ENCODE results near the gene CCP110.

Gene CCP110

DNA sequence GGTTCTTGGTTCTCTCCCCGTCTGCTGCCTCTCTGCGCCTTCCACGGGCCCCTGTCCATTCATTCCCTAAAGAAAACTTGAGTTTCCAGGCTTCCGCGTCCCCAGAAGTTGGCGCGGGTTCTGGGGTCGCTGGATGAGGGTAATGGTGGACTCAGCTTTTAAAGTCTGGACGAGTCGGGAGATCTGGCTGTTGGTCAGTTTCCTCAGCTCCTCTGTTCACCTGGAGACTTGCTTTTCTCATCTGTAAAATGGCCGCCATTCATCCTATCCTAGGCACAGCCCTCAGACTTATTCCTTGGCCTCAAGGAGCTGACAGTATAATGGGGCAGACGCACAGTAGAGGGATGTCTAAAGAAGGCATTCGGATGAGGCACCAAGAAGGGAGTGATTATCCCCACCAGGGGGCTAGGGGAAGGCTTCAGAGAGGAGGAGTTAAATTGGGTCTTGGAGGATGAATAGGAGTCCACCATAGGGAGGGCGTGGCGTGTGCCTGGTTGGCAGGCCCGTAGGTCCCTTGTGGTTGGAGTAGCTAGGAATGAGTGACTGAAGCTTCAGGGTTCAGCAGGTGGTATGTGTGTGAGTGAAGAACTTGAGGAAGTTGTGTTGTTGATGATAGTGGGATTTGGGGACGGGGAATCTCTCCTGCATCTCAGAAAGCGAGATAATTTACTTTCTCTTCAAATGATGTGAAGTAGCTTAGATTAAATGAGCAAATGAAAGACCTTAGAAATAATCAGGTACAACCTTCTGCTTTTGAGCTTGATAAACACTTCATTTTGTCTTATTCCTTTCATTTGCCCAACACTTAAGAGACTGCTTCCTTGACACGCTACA is 32.4 kb downstream of the CCP110 start:
- peak overlapping the region; percentile 75 for H3K9ac ChIP-seq (ENCODE audit: low read depth, low read length, poor library complexity, severe bottlenecking)
- H2AFZ ChIP-seq (ENCODE audit: low read length): peak overlapping the region; percentile 92
- H3K36me3 ChIP-seq (ENCODE audit: insufficient read depth, low read length): peaks cover 10% of the 10 kb centered on the region; the same call in 1 of the 2 replicates
- TF ChIP-seq EZH2phosphoT487 (IDR thresholded peaks at IDR 0.05; ENCODE audit: borderline replicate concordance): no peak
- TF ChIP-seq, protein P1, sequence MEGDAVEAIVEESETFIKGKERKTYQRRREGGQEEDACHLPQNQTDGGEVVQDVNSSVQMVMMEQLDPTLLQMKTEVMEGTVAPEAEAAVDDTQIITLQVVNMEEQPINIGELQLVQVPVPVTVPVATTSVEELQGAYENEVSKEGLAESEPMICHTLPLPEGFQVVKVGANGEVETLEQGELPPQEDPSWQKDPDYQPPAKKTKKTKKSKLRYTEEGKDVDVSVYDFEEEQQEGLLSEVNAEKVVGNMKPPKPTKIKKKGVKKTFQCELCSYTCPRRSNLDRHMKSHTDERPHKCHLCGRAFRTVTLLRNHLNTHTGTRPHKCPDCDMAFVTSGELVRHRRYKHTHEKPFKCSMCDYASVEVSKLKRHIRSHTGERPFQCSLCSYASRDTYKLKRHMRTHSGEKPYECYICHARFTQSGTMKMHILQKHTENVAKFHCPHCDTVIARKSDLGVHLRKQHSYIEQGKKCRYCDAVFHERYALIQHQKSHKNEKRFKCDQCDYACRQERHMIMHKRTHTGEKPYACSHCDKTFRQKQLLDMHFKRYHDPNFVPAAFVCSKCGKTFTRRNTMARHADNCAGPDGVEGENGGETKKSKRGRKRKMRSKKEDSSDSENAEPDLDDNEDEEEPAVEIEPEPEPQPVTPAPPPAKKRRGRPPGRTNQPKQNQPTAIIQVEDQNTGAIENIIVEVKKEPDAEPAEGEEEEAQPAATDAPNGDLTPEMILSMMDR (conservative IDR thresholded peaks at IDR 0.05; ENCODE audit: low read length): peak; percentile 25; the same call in 1 of the 2 replicates
- no peaks in the 10 kb centered on the region for H4K20me1 ChIP-seq (ENCODE audit: insufficient read depth, low read length, poor library complexity, severe bottlenecking)
- H3K4me2 ChIP-seq (ENCODE audit: low read depth, low read length, poor library complexity, severe bottlenecking): peak overlapping the region; percentile 94
- no peaks in the 10 kb centered on the region for H3K27me3 ChIP-seq (ENCODE audit: insufficient read depth, low read length, poor library complexity, severe bottlenecking)
- H3K9me3 ChIP-seq (ENCODE audit: insufficient read depth, low read depth, low read length): no peaks in the 10 kb centered on the region
- H3K9me2 ChIP-seq (replicated peaks; ENCODE audit: low read depth, low read length): no peaks in the 10 kb centered on the region
- no peaks in the 10 kb centered on the region for H3F3A ChIP-seq (ENCODE audit: low read depth)
- H3K79me2 ChIP-seq (ENCODE audit: insufficient read depth, low read length): no peaks in the 10 kb centered on the region
- peaks cover 8% of the 10 kb centered on the region for H3K4me1 ChIP-seq (ENCODE audit: insufficient read depth, low read length, poor library complexity, severe bottlenecking)
- H3K4me3 ChIP-seq (ENCODE audit: low read length, poor library complexity, severe bottlenecking): peak overlapping the region; percentile 91

DNA sequence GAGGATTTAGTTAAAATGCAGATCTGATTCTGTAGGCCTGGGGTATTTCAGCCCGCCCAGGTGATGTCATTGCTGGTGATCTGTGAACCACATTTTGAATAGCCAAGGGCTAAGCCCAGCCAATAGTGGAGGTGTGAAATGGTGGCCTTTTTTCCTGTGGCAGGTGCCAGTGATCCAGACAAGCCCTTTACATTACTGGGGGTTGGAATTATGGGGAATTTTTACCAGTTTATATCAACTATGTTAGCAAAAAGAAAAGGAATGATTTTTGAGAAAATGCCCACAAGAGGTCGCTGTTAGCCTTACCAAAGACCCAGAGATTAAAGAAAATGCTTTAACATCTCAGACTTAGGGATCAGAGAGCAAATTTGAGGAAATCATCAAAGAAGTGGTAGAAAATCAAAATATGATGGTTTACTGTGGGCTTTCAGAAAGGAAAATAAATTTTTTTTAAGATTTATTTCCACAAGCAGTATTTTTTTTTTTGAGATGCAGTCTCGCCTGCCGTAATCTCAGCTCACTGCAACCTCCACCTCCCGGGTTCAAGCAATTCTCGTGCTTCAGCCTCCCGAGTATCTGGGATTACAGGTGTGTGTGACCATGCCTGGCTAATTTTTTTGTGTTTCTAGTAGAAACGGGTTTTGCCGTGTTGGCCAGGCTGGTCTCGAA is 35.6 kb downstream of the CCP110 start:
- Histone ChIP-seq H3K36me3 (ENCODE audit: insufficient read depth, low read length) (no peaks in the 10 kb centered on the region), H3K9me3 (ENCODE audit: insufficient read depth, low read depth, low read length) (no peaks in the 10 kb centered on the region), H3K4me3 (ENCODE audit: low read length, poor library complexity, severe bottlenecking) (no peak overlapping the region), H3K79me2 (ENCODE audit: insufficient read depth, low read length) (no peaks in the 10 kb centered on the region), H3K9ac (ENCODE audit: low read depth, low read length, poor library complexity, severe bottlenecking) (no peak overlapping the region), H3K4me1 (ENCODE audit: insufficient read depth, low read length, poor library complexity, severe bottlenecking) (peaks cover 8% of the 10 kb centered on the region), H3F3A (ENCODE audit: low read depth) (no peaks in the 10 kb centered on the region), H3K9me2 (replicated peaks; ENCODE audit: low read depth, low read length) (no peaks in the 10 kb centered on the region), H4K20me1 (ENCODE audit: insufficient read depth, low read length, poor library complexity, severe bottlenecking) (no peaks in the 10 kb centered on the region), H3K4me2 (ENCODE audit: low read depth, low read length, poor library complexity, severe bottlenecking) (no peak overlapping the region), H2AFZ (ENCODE audit: low read length) (no peak overlapping the region), H3K27me3 (ENCODE audit: insufficient read depth, low read length, poor library complexity, severe bottlenecking) (no peaks in the 10 kb centered on the region)
- TF ChIP-seq, protein P1 (conservative IDR thresholded peaks at IDR 0.05; ENCODE audit: low read length): peak; percentile 80
- no peak for TF ChIP-seq EZH2phosphoT487 (IDR thresholded peaks at IDR 0.05; ENCODE audit: borderline replicate concordance)

DNA sequence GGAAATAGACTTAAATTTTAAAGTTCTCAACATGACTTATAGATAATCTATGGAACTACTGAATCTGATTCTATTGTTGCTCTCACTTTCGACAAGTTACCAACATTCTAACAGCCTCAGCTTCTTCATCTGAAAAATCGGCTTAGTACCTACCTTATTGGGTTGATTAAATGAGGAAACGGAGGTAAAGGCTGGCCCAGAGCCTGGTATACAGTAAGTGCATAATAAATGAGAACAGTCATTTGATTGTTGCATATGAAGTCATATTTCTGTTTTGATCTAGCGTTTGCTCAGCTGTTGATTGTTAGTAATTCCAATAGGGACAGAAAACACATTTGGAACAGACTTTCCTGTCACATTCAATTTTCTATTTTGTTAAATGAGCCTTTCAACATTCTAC is 36.3 kb downstream of the CCP110 start:
- H3K36me3 ChIP-seq (ENCODE audit: insufficient read depth, low read length): no peaks in the 10 kb centered on the region

More for the DNA sequence above, 36.3 kb downstream of the CCP110 start:
- Histone ChIP-seq H3K4me1 (ENCODE audit: insufficient read depth, low read length, poor library complexity, severe bottlenecking) (peaks cover 5% of the 10 kb centered on the region), H3K9me3 (ENCODE audit: insufficient read depth, low read depth, low read length) (no peaks in the 10 kb centered on the region), H4K20me1 (ENCODE audit: insufficient read depth, low read length, poor library complexity, severe bottlenecking) (no peaks in the 10 kb centered on the region), H3F3A (ENCODE audit: low read depth) (no peaks in the 10 kb centered on the region), H2AFZ (ENCODE audit: low read length) (no peak overlapping the region), H3K27me3 (ENCODE audit: insufficient read depth, low read length, poor library complexity, severe bottlenecking) (no peaks in the 10 kb centered on the region), H3K4me3 (ENCODE audit: low read length, poor library complexity, severe bottlenecking) (no peak overlapping the region), H3K79me2 (ENCODE audit: insufficient read depth, low read length) (no peaks in the 10 kb centered on the region), H3K9ac (ENCODE audit: low read depth, low read length, poor library complexity, severe bottlenecking) (no peak overlapping the region), H3K9me2 (replicated peaks; ENCODE audit: low read depth, low read length) (no peaks in the 10 kb centered on the region), H3K4me2 (ENCODE audit: low read depth, low read length, poor library complexity, severe bottlenecking) (no peak overlapping the region)
- TF ChIP-seq, protein P1 (conservative IDR thresholded peaks at IDR 0.05; ENCODE audit: low read length): no peak
- no peak for TF ChIP-seq EZH2phosphoT487 (IDR thresholded peaks at IDR 0.05; ENCODE audit: borderline replicate concordance)

All from Loucy (cell line).